Measurements from ENCODE around the gene PREB.

PREB gene

DNA sequence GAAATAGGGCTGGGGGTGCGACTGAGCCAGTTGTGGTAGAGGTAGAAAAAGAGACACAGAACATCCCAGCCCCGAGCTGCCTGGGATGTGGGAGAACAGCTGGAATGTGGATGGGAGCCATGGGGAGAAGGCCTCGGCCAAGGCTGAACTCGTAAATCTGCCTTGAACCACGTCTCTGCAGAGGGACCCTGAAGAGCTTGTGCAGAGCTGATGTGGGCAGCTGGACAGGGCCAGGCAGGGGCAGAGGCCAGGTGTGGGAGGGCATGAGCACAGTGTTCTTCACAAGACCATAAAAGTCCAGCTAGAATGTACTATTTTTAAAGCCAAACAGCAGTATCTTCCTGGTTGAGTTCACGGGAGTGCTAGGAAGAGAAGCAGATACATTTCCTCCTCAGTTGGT lies 20.1 kb upstream of the PREB start:
- DNase-seq: no peak
- intact Hi-C loops (cut with DNase I): no loop called here

DNA sequence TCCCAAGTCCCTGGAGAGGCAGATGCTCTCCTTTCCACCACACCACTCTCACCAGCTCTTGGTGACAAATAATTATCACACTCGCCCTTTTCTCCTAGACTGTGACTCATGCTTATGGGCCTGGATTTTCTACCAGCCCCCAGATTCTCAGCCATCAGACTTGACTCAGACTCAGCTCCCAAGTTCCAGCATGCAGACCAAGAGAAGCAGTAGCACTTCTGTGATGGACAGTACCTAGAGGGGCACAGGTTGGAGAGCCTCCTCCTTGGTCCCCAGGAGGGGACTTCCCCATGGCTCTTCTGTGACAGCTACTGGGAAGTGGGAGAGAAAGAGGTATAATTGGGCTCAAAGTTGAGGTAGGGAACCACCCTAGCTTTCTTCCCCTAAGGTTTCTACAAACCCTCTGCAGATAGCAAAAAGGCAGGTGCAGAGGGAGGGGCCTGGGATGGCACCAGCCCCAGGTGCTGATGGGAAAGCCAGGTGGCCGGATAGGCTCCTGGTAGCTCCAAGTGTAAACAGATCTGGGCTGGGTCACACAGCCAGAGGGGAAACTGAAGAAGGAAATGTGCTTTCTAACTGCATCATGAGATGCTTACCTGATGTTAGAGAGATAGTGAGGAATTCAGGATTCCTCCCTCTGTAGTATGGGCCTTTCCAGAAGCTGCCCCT lies 18.5 kb upstream of the PREB start:
- intact Hi-C loops (cut with DNase I): no loop called here
- peak in 1 of 10 donors; percentile 26 for DNase-seq

DNA sequence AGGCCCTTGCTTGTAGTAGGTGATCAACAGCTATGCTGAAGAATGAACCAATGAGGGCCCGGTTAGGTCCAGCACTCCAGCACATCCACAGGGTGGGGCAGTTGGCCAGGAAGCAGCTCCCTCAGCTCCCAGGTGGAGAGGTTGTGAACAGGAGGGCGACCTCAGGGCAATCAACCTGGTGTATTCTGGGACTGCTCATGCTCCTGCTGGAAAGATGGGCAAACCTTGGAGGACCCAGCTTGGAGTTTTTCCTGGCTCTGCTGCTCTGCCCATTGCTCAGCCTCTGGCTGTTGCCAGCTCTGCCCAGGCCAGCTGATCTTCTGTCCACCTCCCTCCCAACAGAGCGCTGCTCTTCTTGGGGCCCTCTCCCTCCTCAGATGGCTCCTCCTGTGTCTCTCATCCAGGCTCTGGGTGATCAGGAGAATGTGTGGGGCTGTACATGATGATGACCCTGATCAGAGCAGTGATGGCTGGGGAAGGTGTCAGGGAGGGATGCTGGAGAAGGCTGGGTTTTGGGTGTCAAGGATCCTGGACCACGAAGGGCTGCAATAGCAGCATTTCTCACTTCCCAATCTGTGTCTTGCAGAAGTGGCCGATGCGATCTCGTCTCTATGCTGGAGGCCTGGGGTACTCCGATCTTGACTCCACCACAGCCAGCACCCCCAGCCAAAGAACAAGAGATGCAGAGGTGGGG lies 17.8 kb upstream of the PREB start:
- intact Hi-C loops (cut with DNase I): no loop called here
- DNase-seq: peak in 1 of 10 donors; percentile 24

DNA sequence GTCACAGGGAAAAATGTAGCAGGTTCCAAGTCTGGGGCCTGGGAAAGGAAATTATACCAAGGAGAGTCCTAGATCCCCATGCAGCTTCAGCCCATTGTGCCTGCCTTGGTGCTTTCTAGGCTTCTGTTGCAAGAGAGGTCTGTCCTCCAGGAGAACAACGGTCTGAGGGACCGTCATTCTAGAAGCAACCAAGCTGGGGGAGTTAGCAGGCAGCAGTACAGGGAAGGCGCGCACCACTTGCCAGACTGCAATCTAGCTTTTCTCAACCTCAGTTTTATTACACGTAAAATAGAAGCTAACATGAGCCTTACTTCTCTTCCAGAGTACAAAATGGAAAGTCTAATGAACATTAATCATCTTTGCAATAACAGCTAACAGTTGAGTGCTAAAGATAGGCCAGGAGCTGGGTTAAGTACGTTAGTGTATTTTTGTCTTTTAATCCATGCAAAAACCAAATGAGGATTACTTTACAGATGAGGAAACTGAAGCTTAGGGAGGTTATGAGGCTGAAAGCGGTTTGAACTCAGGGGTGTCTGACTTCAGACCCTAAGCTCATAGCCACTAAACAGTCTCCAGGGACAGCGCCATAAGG lies 16.3 kb upstream of the PREB start:
- intact Hi-C loops (cut with DNase I): no loop called here
- DNase-seq: no peak

DNA sequence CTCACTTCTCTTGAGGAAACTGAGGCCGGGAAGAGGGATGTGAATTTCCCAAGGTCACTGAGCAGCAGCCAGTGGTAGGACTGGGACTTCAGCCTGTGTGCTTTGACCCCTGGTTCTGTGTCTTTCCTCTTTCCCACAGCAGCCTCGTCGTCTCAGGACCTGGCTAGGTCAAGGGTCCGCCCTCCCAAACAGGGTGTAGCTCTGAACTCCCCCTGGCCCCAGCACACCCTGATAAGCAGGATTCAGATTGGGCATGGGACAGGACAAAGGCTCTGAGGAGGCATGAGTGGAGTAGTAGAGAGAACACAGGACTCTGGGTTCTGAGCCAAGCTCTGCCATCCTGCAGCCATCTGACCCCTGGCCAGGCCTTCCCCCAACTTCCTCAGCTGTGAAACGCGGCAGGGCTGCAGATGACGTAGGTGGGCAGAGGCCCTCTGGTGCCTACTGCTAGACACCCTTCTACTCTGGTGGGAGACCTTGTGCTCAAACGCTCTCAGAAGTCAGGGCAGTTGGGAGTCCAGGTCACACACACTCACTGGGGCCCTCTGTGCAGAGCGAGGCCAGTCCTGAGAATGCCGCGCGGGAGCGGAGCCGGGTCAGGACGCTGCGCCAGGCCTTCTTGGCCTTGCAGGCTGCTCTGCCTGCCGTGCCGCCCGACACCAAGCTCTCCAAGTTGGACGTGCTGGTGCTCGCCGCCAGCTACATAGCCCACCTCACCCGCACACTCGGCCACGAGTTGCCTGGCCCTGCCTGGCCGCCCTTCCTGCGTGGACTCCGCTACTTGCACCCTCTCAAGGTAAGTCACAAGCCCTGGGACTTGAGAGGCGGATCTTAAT lies 15.4 kb upstream of the PREB start:
- DNase-seq: no peak
- intact Hi-C loops (cut with DNase I): no loop called here

DNA sequence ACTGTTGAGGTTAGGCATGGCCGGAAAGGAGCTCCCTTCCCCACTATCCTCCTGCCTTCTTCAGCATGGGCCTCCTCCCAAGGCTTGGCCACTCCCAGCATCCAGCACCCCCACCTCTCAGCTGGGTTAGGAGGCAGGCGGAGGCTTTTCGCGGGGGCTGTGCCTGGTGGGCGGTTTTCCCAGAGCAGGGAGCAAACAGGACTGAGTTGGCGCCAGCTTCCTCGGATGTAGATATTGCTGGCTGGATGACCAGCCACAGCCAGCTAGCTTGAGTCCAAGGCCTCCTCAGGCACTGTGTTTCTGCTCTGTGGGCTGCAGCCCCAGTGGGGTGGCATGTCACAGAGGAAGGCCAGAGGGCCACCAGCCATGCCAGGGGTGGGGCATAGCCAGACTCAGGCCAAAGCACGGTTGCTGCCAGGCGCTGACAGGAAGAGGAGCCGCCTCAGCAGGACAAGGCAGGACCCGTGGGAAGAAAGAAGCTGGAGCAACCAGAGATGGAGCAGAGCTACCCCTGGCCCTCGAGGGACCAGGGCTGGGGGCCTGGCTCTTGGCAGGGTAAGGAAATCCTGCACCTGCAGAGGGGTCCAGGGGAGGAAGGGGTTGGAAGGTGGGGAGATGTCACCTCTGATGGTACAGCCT lies 14.5 kb upstream of the PREB start, which contains the start of gene TCF23:
Gene TCF23, plus strand, starts transcription at position 204 of the 639 bp plus-strand sequence. Its CDS starts 130 bp downstream, at position 334.
- DNase-seq: no peak
- intact Hi-C loops (cut with DNase I): no loop called here

DNA sequence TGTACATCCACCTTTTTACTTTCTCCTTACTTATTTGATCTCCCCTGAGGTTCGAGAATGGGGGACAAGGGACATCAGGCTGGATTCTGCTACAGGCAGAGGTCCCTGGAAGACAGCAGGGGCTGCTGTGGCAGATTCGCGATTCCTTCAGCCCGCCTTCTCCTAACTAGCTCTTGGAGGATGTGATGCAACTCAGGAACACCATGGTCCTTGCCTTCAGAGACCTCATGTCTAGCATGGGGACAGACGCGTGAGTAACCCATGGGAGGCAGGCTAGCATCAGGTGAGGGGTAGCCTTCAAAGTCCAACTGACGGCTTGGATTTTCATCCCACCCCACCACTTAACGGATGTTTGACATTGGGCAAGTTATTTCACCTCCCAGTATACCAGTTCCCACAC lies 13.5 kb upstream of the PREB start:
- intact Hi-C loops (cut with DNase I): no loop called here
- no peak for DNase-seq

DNA sequence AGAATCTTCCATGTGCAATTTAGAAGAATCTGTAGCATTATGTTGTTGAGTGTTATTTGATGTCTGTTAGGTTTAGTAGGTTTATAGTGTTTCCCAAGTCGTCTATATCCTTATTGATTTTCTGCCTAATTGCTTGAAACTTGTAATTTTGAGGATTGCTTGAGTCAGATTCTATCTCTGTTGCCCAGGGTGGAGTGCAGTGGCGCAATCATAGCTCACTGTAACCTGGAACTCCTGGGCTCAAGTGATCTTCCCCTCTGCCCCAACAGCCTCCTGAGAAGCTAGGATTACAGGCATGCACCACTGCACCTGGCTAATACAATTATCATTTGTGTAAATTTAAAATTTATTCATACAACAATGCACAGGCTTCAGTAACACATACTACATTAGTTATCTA lies 11.2 kb upstream of the PREB start:
- no peak for DNase-seq
- intact Hi-C loops (cut with DNase I): no loop called here

DNA sequence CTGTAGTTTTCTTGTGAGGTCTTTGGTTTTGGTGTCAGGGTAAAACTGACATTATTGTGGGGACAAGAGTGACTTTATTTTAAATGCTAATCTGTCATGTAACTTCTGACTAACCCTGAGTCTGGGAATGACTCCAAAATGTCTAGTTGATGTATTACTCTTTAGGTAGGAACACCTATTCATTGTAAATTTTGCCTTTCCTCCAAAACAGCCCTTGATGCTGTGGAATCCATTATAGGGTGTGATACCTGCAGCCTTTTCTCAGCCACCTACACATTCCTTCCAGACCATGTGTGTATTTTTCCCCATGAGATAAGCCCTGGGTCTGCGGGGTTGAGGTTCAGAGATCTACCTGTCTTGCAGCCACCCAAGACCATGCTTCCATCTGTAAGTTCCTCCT lies 8.8 kb upstream of the PREB start:
- intact Hi-C loops (cut with DNase I): no loop called here

DNA sequence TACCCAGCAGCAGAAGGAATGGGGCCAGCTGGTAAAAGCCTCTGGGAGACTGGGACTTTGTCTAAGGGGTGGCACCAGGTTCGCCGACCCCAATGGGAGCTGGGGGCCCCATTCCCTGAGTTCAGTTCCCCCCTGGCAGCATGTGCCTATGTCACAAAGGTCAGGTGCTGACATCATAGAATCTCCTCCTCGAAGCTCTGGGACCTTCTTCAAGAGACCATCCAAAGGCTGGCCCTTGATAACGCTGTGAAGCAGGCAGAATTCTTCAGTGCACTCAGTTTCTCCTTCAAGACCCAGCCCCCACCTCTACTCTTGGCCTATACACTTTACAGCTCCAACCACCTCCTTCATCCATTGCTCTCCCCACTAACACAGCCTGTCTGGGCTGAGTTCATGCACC lies 4.9 kb upstream of the PREB start, which contains the start of gene PRR30:
Gene PRR30, minus strand, starts transcription at position 101 of the 400 bp plus-strand sequence. CDS start 1,081 bp downstream, outside the sequence.
- intact Hi-C loops (cut with DNase I): no loop called here
- DNase-seq: no peak

More for the DNA sequence above, 8.8 kb upstream of the PREB start:
- DNase-seq: no peak

DNA sequence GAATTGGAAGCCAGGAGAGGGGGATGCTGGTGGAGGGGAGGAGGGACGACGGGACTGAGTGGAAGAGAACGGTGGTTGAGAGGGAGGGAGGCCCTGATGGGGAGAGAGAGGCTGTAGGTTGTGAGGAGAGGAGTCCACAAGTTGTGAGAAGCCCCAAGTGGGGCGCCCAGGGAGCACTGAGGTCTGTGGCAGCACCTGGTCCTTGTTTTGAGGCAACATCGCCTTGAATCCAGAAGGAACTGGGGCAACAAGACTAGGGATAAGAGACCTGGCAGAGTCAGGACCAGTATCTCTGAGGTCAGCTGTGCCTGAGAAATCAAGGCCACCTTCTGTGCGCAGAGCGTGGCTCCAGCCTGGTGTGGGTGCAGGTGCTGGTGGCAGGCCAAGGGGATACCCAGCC lies 3.7 kb upstream of the PREB start:
- intact Hi-C loops (cut with DNase I): no loop called here

DNA sequence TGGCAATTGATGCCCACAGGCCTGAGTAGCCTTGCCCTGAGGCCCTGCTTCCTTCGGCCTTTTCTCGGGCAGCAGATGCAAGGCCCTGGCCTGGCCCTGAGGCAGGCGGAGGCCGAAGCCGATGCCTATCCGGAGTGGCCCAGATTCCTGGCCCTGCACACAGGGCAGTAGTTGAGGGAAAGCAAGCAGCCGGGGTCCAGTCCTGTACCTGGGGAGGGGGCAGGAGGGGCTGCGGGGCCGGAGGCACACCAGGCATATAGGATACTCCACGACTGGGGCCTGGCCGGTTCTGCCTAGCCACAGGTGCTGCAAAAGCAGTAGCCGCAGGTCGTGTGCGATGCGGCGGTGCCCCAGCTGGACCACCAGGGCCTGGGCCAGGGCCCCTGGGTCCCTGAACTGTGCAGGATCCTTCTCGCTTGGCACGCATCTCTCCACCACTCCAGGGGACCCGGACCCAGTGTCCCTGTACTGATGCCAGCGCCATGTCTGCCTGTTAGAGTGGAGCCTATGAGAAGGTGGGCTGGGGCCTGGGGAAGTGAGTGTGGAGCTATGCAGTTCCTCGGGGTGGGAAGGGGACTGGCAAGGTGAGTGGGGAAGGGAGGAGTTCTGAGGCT lies 3.0 kb upstream of the PREB start:
- intact Hi-C loops (cut with DNase I): no loop called here
- DNase-seq: peak in 2 of 10 donors; percentile 23 to 76

More for the DNA sequence above, 3.7 kb upstream of the PREB start:
- DNase-seq: peak in 1 of 10 donors; percentile 21

DNA sequence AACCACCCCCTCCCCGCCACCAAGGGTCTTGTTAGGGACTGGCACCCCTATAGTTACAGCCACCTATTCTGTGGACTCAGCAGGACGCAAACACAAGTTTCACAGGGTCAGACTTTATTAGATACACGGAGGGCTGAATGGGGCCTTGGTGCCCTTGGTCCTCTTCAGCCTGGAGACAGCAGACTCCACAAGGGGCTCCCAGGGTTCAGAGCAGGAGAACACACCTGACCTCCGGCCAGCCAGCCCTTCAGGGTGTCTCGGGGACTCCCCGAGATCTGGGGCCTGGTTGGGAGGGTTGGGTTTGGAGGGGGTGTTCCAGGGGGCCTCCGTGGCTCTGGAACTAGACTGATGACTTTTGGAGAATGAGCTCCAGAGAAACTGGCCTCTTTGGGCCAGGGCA lies 2.3 kb upstream of the PREB start:
- intact Hi-C loops (cut with DNase I): no loop called here
- DNase-seq: peak in 1 of 10 donors; percentile 35

DNA sequence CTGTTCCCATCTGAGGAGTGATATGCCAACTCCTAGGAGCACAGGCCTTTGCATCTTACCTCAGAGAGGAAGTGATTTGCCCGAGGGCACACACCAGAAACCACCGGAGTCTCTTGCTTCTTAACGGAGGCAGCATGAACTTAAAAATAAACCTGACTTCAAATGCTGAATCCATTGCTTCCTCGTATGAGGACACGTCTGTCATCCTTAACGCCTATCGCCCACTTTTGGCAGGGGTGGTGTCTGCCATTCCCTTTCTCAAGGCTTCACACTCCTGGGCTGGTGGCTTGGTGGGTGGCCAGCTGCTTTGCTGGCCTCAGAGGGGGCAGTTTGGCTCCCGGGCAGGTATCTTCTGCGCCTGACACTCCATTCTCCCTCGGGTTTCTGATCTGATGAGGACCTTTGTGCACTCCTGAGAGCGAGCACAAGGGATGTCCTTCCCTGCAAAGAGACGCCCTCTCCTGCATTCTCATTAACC lies 1.1 kb upstream of the PREB start:
- intact Hi-C loops (cut with DNase I): no loop called here
- peak in 1 of 10 donors; percentile 84 for DNase-seq

DNA sequence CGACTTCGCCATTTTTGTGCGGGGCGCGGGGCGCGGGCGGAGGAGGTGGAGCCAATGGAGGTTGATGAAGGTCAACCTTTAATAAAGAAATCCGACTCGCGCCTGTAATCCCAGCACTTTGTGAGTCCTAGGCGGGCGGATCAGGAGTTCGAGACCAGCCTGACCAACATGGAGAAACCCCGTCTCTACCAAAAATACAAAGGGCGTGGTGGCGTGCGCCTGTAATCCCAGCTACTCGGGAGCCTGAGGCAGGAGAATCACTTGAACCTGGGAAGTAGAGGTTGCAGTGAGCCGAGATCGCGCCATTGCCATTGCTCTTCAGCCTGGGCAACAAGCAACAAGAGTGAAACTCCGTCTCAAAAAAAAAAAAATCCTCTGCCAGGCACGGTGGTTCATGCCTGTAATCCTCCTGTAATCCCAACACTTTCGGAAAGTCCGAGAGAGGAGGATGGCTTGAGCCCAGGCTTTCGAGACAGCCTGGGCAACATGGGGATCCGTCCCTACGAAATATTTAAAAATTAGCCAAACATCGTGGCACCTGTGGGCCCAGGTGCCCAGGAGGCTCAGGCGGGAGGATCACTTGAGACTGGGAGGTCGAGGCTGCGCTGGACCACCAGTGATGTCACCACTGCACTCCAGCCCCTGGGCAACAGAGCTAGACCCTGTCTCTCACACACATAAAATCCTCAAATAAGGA lies 493 bp upstream of the PREB start:
- intact Hi-C loops (cut with DNase I): loop anchor here (5.0 kb wide), 2 partner anchors 48 to 77 kb away; partner anchors contain the start of genes ATRAID, KHK and SLC5A6
- DNase-seq: no peak

DNA sequence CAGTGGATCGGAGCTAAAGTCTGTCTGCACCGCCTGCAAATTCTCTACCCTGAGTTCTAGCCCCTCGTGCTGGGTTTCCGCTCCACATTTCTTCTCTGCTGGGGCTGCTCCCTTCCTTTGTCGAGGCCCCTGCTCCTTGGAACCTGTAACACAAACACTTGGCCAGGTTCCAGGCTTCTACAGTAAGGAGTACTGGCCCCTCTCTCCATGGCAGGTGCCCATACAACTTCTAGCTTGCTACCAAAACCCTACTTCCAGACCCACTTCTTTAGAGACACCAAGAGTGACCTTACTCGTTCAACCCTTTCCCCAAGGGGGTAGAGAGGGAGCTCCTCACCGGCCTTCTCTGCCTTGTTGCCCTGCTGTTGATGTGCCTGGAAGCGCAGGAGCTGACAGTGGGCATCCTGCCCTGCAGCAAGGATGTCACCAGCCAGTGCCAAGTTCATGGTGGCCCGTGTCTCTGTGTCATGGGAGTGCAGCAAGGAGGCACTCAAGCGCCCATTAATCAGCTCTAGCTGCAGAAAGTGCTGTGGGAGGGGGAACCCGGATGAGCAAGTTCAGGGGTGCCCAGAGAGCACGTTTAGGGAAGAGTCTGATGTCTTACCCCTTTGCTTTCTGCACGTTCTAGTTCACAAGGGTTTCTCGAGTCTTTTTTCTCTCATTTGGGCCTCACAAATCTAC lies 1.1 kb downstream of the PREB start:
- intact Hi-C loops (cut with DNase I): loop anchor here (5.0 kb wide), 2 partner anchors 46 to 79 kb away; partner anchors contain the start of genes ATRAID, KHK and SLC5A6
- no peak for DNase-seq

DNA sequence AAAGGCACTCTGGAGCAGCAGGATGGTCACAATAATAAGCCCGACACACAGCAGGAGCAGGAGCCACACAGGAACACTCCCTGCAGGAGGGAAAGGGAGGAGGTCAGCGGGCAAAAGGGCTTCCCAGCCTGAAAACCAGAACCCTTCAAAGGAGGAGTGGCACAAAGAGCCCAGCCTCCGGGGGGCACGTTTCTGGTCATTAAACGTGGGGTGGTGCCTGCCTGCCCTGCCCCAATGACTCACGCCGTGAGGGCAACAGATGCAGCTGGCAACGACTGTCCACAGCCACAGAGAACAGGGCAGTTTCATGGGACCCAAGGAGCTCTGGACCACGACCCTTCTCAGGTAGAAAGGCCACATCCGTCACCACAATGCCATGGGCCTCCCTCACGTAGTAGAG lies 3.0 kb downstream of the PREB start:
- intact Hi-C loops (cut with DNase I): loop anchor here (5.0 kb wide), 2 partner anchors 44 to 81 kb away; partner anchors contain the start of genes ATRAID, KHK and SLC5A6
- no peak for DNase-seq

DNA sequence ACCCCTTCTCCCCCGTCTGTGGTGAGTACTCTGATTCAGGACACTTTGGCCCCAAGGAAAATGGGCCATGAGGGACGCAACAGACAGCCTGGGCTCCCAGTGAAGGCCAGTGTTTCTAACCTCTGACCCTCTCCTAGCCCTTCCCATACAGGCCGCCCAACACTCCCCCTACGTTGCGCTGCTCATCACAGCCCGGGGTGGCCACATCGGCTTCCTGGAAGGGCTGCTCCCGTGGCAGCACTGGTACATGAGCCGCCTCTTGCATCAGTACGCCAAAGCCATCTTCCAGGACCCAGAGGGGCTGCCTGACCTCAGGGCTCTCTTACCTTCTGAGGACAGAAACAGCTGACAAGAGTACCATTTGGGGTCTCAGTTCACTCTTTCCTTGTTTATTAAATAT lies 4.0 kb downstream of the PREB start:
- intact Hi-C loops (cut with DNase I): loop anchor here (5.0 kb wide), 2 partner anchors 43 to 82 kb away; partner anchors contain the start of genes ATRAID, KHK and SLC5A6
- DNase-seq: no peak
